Measurements from ENCODE around the gene PDE8A. TPM values are rescaled to one million over a fixed set of nuclear protein-coding genes. Genes with fewer than 3 reads are reported as not detected.
A peak's percentile ranks its signal among the peaks of the same experiment; 100 is the strongest.

PDE8A gene
- total RNA-seq, 1 donor from 2014 or later = 34.6 TPM

DNA sequence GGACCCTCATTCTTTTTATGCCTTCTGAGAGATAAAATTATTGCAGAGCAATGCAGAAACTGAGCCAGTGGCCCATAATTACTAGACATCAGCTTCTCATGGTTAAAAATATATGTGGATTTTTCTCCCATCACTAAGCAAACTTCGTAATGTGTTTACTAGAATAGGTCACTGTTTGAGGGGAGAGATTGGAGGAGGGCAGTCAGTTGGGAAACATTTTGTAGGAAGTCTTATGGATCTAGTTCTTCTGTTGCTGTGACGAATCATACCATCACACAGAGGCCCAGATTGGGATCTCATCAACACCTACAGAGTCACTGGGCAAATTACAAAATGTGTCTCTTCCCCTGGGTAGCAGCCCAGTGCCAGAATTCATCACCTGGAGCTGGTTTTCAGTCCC, 81.4 kb downstream of the PDE8A start:
- DNase-seq (ENCODE audit: low spot score in 2 of 2) (no peak), FAIRE-seq (no peak)

DNA sequence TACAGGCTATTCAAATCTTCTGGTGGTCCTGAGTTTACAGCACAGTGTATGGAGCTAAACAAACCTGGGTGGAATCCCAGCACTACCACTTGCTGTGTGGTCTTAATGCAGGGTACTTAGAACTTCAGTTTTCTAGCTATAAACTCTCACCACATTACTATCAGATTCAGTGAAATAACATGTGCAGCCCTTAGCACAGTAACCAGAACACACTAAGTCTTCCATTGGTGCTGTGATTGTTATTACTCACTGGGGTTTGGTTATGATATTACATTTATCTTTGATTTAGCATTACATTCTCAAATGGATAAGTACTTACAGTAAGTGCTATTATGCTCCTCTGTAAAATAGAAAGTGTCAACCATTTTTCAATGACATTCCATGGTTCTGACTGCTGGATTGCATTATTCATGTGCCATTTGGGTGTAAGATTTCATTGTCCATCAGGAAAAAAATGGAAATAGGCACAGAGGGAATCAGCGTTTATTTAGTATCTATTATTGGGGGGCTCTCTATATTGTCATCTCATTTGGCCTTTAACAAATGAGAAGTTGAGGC, 81.9 kb downstream of the PDE8A start:
- no peak for DNase-seq (ENCODE audit: low spot score in 2 of 2)
- no peak for FAIRE-seq

DNA sequence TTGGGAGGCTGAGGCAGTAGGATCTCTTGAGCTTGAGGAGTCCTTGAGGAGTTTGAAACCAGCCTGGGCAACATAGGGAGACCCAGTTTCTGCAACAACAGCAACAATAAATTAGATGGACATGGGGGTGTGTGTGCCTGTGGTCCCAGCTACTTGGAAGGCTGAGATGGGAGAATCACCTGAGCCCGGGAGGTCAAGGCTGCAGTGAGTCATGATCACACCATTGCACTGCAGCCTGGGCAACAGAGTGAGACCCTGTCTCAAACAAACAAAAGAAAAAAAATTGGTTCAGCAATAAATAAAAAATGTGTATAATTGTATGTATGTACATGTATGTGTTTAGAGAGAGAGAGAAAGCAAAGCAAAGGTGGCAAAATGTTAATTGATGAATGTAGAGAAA, 83.1 kb downstream of the PDE8A start:
- FAIRE-seq (no peak), DNase-seq (ENCODE audit: low spot score in 2 of 2) (no peak)

DNA sequence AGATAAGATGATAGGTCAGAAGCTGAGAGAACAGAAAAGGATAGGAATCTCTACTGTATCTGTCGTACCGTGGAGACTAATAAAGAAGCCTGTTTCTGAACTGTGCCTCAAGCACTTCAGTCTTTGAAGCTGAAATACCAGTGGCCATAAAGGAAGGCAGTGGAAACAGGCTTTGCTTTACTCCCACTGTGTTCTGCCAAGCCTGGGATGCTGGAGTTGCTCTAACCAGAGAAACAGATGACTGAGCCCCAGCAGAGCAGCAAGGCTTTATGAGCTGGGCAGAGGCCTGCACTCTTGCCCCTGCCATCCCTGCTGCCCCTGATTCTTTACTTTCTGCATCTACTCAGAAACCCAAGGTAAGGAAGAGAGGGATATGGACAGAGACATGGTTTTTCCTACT, 89.4 kb downstream of the PDE8A start:
- no peak for DNase-seq (ENCODE audit: low spot score in 2 of 2)
- FAIRE-seq = no peak

DNA sequence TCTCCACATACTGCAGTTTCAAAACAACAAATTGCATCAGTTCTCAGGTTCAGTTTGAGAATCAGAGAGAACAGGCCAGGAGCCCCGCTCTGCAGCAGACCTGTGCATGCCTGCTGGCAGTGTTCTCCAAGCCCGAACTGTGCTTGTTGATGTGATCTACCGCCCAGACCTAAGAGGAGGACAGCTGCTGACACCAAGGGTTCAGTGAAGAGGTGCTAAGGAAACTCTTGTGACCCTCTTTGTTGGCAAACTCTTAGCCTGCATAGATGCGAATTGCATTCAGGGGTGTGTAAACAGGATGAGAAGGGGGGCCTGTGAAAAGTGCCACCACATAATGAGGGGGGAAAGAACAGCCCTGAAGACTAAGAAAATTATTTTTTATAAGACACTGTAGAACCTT, 89.8 kb downstream of the PDE8A start:
- FAIRE-seq = no peak
- DNase-seq (ENCODE audit: low spot score in 2 of 2) = no peak

DNA sequence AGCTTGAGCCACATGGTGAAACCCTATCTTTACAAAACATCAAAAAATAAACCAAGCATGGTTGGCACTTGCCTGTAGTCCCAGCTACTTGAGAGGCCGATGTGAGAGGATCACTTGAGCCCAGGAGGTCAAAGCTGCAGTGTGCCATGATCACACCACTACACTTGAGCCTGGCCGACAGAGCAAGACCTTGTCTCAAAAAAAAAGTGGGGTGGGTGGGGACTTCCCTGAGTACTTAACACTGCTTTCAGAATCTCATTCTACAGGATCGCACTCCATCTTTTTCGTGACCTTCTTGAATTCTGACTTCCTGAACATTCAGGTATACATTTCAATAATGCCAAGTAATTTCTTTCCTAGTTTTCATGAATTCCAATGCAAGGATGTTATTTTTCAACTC, 91.3 kb downstream of the PDE8A start:
- no peak for FAIRE-seq
- DNase-seq (ENCODE audit: low spot score in 2 of 2) = no peak

DNA sequence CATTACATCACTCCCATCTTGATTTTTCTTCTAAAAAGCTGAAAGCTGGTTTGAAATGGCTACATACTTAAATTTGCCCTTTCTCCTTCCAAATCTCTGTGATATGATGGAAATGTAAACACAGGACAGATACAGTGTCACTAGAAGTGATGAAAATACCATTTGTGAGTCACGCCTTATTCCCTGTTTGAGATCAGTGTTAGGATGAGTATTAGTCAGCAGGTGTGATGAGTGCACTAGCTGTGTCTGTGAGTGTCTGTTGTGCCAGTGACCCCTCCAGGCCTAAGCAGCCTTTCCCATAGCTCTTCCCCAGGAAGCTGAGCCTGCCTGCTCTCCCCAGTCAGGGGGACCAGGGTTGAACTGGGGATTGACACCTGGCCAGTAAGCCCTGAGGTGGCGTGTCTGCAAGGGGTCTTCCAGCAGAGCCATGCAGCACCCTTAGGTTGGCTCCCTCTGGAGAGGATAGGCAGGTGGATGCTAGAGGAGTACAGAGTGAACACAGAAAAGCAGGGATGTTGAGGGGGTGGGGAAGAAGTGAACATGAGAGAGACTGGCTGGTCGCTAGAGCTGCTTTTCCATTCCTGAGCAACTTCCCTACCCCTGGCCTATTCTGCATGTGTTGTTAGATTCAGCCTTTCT, 92.0 kb downstream of the PDE8A start:
- FAIRE-seq = no peak

DNA sequence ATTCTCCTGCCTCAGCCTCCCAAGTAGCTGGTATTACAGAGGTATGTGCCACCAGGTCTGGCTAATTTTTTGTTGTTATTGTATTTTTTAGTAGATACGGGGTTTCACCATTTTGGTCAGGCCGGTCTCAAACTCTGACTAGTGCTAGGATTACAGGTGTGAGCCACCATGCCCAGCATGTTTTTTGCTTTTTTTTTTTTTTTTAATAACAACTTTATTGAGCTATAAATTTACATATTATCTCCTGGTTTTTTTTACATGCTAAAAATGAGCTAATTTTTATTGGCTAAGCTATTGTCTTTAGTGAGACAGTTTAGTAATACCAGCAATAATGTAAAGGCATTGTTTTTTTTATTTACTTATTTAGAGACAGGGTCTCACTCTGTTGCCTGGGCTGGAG, 105.2 kb downstream of the PDE8A start:
- DNase-seq (ENCODE audit: low spot score in 2 of 2) (no peak), FAIRE-seq (no peak)

More for the DNA sequence above, 92.0 kb downstream of the PDE8A start:
- DNase-seq (ENCODE audit: low spot score in 2 of 2) = no peak

DNA sequence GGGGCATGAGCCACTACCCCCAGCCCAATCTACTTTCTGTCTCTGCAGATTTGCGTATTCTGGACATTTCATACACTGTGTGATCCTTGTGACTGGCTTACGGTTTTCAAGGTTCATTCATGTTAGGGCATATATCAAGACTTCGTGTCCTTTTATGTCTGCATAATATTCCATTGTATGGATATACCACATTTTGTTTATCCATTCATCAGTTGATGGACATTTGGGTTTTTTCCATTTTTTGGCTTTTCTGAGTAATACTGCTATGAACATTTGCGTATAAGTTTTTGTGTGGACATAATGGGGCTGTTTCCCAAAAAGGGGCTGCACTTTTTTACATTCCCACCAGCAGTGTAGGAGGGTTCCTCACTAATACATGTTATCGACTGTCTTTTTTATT, 106.6 kb downstream of the PDE8A start:
- FAIRE-seq = no peak
- no peak for DNase-seq (ENCODE audit: low spot score in 2 of 2)

DNA sequence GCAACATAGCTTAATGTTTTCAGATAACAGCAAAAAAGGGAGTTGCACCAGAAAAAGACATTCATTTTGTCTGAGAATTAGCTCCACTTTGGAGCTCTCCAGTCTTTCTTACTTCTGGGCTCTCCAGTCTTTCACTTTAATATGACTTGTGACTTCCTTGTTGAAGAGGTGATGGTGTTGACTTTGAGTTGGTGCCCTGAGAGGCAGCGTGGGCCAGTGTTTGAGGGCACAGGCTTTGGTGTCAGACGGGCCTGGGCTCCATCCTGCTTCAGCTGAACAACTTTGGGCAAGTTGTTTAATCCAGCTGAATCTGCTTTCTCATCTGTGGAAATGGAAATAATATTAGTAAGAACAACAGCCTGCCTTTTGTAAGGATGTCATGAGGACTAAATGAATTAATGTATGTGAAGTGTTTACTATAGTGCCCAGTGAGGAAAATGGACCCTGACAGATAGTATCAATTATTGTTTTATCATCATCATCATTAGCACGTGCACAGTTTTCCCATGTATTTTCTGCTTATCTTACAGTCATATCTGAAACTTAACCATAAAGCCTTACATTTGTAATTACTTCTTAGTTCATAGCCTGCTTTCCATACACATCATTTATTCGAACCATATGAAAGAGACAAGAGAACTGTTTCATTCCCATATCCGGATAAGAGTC, 108.4 kb downstream of the PDE8A start:
- FAIRE-seq (no peak), DNase-seq (ENCODE audit: low spot score in 2 of 2) (no peak)

DNA sequence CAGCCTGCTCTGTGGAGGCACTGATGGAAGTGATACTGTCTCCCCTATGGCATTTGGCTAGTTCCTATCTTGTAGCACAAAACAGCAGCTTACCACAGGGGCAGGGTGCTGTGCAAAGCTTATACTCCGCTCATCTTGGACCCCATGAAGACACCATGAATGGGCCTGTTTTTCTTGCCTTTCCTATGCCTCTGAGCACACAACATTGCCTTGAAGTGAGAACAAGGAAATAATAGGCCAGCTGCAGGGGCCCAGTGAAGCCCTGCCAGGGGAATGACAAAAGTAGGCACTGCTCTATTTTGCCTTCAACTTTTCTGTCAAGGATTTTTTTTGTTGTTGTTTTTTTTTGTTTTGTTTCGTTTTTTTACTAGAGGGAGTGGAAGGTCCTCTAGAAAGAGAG, 110.3 kb downstream of the PDE8A start:
- FAIRE-seq (no peak), DNase-seq (ENCODE audit: low spot score in 2 of 2) (peak in 1 of 2 donors; percentile 7)

DNA sequence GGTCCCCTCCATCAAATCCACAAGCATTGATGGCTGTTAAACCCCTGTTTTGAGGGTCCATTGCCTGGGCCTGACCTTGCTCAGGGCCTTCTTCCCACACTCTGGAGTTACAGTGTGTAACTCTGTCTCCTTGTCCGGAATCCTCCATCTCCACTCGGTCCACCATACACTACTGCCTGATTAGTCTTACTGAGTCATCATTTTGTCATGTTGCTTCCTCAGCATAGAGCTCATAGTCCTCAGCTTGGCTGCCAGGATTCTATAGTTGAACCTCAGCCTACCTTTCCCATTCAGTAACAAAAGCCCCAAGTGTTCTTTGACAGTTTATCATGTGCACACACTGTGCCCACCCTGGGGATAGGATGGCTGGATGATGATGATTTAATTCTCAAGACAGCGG, 113.0 kb downstream of the PDE8A start:
- FAIRE-seq = no peak
- DNase-seq (ENCODE audit: low spot score in 2 of 2) = no peak

DNA sequence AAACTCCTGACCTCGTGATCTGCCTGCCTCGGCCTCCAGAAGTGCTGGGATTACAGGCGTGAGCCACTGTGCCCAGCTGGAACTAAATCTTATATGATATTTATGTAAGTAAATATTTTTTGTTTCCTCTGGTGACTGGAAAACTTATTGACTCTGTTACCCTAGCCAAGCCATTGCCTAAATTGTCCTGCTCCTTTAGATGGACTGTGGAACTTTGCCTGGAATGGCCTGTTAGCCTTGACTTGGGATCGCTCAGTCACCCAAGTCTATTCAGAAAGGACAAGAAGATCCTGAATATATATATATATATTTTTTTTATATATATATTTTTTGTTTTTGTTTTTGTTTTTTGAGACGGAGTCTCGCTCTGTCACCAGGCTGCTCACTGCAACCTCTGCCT, 113.9 kb downstream of the PDE8A start:
- DNase-seq (ENCODE audit: low spot score in 2 of 2) (no peak), FAIRE-seq (no peak)

DNA sequence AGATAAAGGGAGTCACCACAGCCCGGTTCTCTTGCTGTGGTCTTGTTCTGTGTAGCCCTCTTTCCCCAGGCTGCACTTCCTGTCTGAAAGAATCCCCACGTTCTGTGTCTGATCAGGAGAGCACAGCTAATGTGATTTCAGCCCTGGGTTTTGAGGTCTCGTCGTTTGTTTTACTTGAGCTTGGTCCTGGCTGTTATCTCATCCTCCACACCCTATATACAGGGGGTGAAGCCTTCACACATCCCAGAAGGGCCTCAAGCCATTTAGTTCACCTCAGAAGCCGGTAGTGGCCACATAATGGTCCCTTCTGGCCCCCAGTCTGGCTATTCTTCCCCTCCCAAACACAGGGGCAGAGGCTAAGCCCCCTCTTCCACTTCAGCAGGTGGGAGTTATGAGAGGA, 115.6 kb downstream of the PDE8A start:
- no peak for DNase-seq (ENCODE audit: low spot score in 2 of 2)
- no peak for FAIRE-seq

DNA sequence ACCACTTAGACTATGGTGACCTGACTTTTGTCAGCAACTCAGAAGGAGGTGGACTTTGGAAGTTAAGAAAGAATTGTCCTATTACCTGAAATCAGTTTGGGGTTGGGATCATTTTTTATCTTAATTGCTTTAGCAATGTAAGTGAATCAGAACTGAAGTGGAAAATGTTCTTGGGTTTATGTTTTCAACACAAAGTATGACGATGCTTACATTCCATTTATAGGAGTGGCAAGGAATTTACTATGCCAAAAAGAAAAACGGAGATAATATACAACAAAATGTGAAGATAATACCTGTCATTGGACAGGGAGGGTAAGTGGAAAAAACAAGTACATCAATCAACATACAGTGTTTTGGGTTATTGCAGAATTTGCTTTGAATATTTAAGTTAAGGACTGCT, 116.1 kb downstream of the PDE8A start:
- DNase-seq (ENCODE audit: low spot score in 2 of 2) (no peak), FAIRE-seq (no peak)

DNA sequence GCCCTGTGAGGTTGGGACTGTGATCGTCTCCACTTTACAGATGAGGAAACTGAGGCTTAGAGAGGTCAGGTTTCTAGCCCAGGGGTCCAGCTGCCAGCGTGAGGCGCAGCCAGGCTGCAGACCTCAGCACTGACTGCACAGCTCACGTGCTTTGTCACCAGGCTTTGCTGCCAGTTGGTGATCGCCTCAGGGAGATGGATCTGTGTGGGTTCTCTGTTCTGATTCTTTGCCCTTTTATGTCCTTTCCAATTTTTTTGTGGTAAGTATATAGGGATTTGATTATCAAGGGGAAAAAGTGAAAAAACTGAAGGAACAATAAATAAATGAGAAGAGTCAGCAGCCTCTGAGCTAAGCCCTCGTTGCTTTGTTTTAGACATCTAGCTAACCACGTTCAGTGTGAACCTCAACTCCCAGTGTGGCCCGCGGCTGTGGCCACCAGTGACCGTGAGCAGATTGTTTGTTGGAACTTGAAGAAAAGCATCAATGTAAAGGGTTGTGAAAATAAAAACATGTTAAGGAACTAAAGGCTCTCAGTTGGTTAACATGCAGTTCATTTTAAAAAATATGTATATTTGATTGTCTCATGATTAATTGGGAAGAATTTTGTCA, 117.6 kb downstream of the PDE8A start:
- FAIRE-seq (no peak), DNase-seq (ENCODE audit: low spot score in 2 of 2) (no peak)

DNA sequence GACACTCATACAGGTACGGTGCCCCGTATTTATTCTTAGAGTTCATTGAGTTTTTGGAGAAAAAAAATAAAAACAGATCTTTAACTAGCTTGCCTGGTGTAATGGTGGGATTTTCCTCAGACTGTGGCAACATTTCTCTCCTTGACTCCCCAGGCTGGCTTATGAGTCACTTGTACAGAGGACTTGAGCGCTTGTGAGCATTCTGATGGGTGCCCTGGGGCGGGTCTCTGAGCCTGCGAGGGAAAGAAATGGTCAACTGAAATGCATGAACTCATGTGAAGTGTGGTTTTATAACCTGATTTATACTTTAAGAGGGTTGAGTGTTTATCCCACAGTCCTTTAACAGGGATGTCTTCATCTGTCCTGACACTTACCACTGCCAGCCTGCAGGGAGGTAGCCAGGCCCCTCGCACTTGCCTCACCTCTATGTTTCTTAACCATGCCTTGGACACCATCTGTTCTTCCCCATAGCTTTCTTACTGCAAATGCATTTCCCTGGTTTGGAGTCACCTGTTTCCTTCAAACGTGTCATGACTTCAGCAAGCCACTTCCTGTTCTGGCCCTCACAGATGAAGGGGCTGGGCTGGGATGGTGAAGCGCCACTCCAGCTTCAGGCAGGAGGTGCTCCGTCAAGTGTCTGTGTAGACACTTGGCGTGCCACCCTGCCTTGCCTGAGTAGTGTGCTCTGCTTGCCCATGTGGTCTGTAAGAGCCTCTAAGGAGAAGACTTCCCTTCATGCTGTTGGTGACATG, 118.7 kb downstream of the PDE8A start:
- FAIRE-seq = no peak
- no peak for DNase-seq (ENCODE audit: low spot score in 2 of 2)

DNA sequence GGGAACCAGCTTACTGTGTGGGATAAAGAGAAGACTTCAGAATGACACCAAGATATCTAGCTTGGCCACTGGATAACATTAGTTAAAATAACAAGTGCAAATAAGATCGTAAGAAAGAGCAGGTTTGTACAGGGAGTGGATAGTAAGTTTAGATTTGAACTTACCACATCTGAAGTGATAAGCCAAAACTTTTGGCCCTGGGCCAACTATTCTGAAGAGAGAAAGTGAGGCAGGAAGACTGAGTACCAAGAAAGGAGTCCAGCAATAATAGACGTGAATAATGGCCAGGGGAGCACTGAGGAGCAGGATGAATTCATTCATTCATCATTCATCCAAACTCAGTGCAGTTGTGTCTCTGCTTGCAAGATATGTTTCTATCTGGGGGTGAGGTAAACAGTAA, 122.9 kb downstream of the PDE8A start:
- FAIRE-seq = no peak
- DNase-seq (ENCODE audit: low spot score in 2 of 2) = no peak

DNA sequence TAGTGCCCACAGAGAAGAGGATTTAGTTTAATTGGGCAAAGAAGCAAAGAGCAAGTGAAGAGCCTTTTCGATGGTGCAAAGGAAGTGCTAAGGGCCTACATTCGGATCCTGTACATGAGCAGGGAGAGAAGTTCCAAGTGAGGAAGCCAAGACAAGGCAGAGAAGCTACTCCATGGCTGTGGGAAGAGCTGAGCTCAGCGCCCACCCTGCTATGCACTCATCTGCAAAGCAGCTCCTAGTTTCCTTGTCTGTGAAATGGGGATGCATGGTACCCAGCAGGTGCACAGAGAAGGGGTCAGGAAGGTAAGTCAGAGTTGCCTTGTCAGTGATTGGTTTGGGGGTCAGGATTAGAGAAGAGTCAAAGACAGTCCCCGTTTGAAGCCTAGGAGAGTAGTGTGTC, 126.5 kb downstream of the PDE8A start:
- DNase-seq (ENCODE audit: low spot score in 2 of 2) = no peak
- FAIRE-seq = no peak

DNA sequence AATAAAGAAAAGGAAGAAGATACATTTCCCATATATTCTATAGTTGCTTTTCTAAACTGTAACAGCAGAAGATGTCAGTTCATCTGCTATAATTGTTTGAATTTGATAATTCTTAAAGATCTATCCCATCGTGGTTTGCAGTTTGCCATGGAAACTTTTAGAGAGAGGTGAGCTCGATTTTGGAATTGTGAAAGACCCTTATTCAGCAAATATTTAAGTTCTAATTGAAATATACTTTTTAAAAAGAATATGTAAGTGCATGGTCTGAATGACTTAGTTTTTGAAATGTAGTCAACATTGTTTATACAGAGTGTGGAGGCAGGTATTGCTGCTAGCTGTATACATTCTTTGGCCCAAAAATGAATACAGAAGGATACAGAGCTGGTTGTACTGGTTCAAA, 127.7 kb downstream of the PDE8A start:
- FAIRE-seq (no peak), DNase-seq (ENCODE audit: low spot score in 2 of 2) (no peak)

DNA sequence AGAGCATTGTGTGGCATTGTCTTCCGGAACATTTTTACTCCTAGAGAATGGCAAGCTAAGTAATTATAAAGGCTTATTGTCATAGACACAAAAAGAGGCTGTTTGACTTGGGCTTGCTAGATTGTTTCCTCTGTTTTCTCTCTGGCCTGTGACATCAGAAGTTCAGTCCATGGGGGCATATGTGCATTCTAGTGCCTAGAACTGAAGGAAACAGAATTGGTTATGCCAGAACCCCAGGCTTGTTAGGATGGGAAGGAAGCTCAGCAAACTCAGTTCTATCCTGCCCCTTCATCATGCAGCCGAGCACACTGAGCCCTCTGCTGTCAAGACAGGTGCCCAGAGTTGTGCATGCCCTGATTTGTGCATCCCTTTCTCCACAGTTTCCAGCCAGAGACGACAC, 131.3 kb downstream of the PDE8A start:
- FAIRE-seq (peak; percentile 91), DNase-seq (ENCODE audit: low spot score in 2 of 2) (peak in 1 of 2 donors; percentile 22)
